WI38 (cell line): ENCODE measurements around the gene DAP.

Source experiments
- H3K4me3 ChIP-seq: 2 replicates; pipeline ENCODE4 v1.5.1; 2011; ENCODE audit warnings: low read depth, mild to moderate bottlenecking, control low read depth, low read length
- TF ChIP-seq, protein P1 (sequence below): IDR thresholded peaks from 2 replicates; pipeline ENCODE4 v1.5.1; 2012; ENCODE audit warnings: low read depth, mild to moderate bottlenecking, control low read depth, low read length

DAP gene

DNA sequence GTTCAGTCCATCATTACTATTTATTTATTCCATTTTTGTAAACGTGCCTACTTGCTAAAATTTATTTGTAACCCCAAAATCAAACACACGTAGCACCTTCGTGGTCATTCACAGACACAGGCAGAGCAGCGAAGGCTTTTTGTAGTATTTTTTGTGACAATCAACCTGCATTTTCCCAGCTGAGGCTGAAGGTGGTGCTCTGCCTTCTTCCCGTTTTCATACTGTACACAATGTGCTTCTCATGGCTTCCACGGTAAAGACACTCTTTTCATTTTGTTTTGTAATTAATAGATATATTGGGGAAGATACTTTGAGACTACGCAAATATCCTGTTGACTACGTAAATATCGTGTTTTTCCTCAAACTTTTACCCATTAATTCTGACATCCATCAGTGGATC, 19.4 kb downstream of the DAP start:
- TF ChIP-seq, protein P1, sequence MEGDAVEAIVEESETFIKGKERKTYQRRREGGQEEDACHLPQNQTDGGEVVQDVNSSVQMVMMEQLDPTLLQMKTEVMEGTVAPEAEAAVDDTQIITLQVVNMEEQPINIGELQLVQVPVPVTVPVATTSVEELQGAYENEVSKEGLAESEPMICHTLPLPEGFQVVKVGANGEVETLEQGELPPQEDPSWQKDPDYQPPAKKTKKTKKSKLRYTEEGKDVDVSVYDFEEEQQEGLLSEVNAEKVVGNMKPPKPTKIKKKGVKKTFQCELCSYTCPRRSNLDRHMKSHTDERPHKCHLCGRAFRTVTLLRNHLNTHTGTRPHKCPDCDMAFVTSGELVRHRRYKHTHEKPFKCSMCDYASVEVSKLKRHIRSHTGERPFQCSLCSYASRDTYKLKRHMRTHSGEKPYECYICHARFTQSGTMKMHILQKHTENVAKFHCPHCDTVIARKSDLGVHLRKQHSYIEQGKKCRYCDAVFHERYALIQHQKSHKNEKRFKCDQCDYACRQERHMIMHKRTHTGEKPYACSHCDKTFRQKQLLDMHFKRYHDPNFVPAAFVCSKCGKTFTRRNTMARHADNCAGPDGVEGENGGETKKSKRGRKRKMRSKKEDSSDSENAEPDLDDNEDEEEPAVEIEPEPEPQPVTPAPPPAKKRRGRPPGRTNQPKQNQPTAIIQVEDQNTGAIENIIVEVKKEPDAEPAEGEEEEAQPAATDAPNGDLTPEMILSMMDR = no peak
- H3K4me3 ChIP-seq = no peak overlapping the region

DNA sequence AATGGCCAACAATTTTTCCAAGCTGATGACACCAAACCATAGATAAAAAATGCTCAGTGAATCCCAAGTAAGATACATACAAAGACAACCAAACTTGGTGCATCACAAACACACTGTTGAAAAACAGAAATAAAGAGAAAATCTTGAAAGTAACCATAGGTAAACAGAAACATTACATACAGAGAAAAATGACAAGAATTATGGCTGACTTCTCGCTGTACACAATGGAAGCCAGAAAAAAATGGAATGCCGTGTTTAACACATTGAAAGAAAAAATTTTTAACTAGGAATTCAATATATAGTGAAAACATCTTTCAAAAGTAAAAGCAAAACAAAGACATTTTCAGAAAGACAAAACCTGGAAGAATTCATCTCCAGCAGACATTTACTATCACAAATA, 20.6 kb downstream of the DAP start:
- H3K4me3 ChIP-seq = no peak overlapping the region
- TF ChIP-seq, protein P1 = no peak

DNA sequence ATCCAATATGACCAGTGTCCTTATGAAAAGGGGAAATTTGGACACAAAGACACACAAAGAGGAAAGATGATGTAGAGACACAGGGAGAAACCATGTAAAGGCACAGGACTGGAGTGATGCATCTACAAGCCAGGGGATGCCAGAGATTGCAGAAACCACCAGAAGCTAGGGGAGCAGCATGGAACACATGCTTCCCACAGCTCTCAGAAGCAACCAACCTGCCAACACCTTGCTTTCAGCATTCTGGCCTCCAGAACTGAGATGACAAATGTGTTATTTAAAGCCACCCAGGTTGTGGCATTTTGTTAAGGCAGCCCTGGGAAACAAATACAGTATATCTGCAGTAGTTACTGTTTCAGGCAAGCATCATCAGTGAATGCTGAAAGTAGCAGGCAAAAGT, 23.2 kb downstream of the DAP start:
- TF ChIP-seq, protein P1 = no peak
- H3K4me3 ChIP-seq = no peak overlapping the region

DNA sequence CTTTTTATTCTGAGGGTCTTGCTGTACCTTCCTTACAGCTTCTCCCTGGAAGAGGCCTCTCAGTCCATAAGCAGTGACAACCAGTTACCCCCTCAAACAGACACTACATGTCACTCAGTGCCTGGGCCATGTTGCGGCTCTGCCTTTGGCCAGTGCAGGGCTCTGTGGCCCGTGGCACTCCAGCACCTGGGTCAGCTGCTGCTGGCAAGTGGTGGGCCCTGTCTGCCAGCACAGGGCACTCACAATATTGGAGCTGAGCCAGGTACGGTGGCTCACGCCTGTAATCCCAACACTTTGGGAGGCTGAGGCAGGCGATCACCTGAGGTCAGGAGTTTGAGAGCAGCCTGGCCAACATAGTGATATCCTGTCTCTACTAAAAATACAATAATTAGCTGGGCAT, 24.2 kb downstream of the DAP start:
- H3K4me3 ChIP-seq = no peak overlapping the region
- TF ChIP-seq, protein P1 = no peak

DNA sequence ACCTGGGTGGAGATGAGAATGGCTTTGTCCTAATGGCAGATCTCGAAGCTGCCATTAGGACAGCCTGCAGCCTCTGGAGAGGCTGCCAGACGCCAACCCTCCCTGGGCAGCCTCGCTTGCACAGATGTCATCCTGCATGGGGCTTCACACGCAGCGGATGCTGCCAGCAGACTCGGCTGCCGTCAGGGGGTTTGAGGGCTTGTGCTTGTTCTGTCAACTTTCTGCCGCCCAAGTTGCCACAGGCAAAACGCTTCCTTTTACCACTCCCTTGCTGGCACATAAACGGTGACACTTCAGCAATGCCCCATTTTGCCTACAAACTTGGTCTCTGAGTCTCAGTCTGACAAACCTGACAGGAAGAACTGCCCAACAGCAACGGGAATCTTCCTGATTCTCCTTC, 24.7 kb downstream of the DAP start:
- TF ChIP-seq, protein P1 = no peak
- no peak overlapping the region for H3K4me3 ChIP-seq

DNA sequence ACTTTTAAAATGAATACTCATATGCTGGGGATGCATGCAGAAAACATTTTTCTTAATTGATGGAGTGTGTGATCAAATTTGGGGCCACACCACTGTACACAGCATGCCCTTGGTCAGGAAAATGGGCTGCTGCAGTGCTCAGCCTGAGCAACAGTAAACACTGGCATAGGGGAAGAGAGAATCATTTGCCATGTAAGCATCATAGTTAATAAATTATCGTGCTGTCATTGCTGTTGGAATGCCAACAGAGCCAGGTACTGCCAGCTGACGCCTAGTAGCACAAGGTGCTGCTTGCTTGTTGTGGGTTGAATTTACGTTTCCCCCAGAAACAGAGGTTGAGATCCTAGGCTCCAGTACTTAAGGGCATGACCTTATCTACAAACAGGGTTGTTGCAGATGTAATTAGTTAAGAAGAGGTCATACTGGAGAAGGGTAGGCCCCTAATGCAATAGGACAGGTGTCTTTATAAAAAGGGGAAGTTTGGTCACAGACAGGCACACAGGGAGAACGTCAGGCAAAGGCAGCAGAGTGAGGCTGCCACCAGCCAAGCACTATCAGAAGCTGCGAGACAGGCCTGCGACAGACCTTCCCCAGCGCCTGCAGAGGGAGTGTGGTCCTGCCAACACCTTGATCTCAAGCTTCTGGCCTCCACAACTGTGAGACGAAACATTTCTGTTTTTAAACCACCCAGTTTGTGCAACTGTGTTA, 25.3 kb downstream of the DAP start:
- no peak overlapping the region for H3K4me3 ChIP-seq
- TF ChIP-seq, protein P1 = no peak

DNA sequence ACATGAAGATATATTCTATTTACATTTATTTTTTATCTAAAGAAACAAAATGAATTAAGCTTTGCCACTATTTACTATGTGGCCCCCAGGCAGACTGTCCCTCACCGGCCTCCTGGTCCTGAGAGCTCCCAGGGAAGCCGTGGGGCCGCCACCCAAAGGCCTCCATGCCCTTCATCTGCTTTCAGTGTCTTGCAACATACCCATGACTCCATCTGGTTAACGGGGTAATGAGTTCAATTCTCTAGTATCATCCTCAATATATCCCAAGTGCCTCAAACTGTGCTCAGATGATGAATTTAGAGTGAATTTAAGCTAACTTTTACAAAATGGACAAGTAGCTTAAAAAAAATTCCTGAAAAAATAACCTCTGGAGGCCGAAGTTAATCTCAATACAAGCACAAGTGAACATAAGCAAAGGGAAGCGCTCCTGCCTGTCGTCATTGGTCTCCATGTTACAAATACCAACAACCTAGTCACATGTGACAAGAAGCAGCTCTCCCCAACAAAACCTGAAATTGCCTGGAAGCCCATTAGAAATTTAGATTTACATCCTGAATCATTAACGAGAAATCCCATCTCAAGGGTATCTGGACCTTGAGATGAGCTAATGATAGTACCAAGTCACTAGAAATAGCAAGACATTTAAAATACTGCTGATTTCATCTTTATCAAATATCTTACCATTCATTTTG, 26.1 kb downstream of the DAP start:
- H3K4me3 ChIP-seq = no peak overlapping the region
- TF ChIP-seq, protein P1 = no peak
